ENCODE measurements around the gene MORN5.

Gene MORN5

GRCh38 chr9:122204055-122204454 lies 44.3 kb downstream of the MORN5 start (continued):
- TF ChIP-seq ZNF449 (tag by site-specific recombination; IDR thresholded peaks at IDR 0.05) (no peak), ZNF677 (tag by site-specific recombination; IDR thresholded peaks at IDR 0.05) (no peak), ZNF169 (tag by site-specific recombination; IDR thresholded peaks at IDR 0.05) (no peak)

GRCh38 chr9:122204491-122204890 lies 44.8 kb downstream of the MORN5 start:
- TF ChIP-seq ZNF571 (tag by site-specific recombination; IDR thresholded peaks at IDR 0.05) (no peak), KLF17 (tag by site-specific recombination; IDR thresholded peaks at IDR 0.05) (no peak), INSM2 (tag by site-specific recombination; IDR thresholded peaks at IDR 0.05) (no peak), EGR2 (tag by site-specific recombination; IDR thresholded peaks at IDR 0.05; ENCODE audit: low read depth) (peak; percentile 23; the same call in 1 of the 2 replicates), ZBTB10 (tag by site-specific recombination; IDR thresholded peaks at IDR 0.05) (no peak), ZNF530 (tag by site-specific recombination; IDR thresholded peaks at IDR 0.05; ENCODE audit: low read depth) (no peak)
- Histone ChIP-seq H3K4me1 (ENCODE audit: control insufficient read depth, insufficient read depth, low read length) (no peaks in the 10 kb centered on the region), H3K27ac (ENCODE audit: extremely low read depth, low read depth, low read length) (no peak overlapping the region), H3K36me3 (ENCODE audit: control insufficient read depth in 2 of 2, insufficient read depth in 1 of 2, low read length in 2 of 2) (no peaks in the 10 kb centered on the region), H3K9me3 (ENCODE audit: control insufficient read depth, insufficient read depth, low read depth, low read length) (no peaks in the 10 kb centered on the region), H3K4me3 (ENCODE audit: low read depth, low read length) (no peak overlapping the region)
- POLR2A ChIA-PET, result no interaction called here
- CTCF ChIA-PET, result no interaction called here

GRCh38 chr9:122205176-122205575 lies 45.5 kb downstream of the MORN5 start:
- no peaks in the 10 kb centered on the region for H3K36me3 ChIP-seq (ENCODE audit: control insufficient read depth in 2 of 2, insufficient read depth in 1 of 2, low read length in 2 of 2)
- H3K4me3 ChIP-seq (ENCODE audit: low read depth, low read length), result no peak overlapping the region
- H3K4me1 ChIP-seq (ENCODE audit: control insufficient read depth, insufficient read depth, low read length), result no peaks in the 10 kb centered on the region
- ChIA-PET CTCF (no interaction called here), POLR2A (no interaction called here)
- H3K9me3 ChIP-seq (ENCODE audit: control insufficient read depth, insufficient read depth, low read depth, low read length), result no peaks in the 10 kb centered on the region
- H3K27ac ChIP-seq (ENCODE audit: extremely low read depth, low read depth, low read length), result no peak overlapping the region
- TF ChIP-seq KLF16 (tag by site-specific recombination; IDR thresholded peaks at IDR 0.05) (no peak), ZNF473 (tag by site-specific recombination; IDR thresholded peaks at IDR 0.05) (no peak), ZNF221 (tag by site-specific recombination; IDR thresholded peaks at IDR 0.05; ENCODE audit: borderline replicate concordance) (no peak), ZNF571 (tag by site-specific recombination; IDR thresholded peaks at IDR 0.05) (no peak), ZNF664 (tag by site-specific recombination; IDR thresholded peaks at IDR 0.05) (no peak), ZNF423 (tag by site-specific recombination; IDR thresholded peaks at IDR 0.05) (no peak), HIC1 (tag by site-specific recombination; IDR thresholded peaks at IDR 0.05) (no peak), ZNF112 (tag by site-specific recombination; IDR thresholded peaks at IDR 0.05) (no peak), GFI1B (tag by site-specific recombination; IDR thresholded peaks at IDR 0.05) (no peak), ZNF266 (tag by site-specific recombination; IDR thresholded peaks at IDR 0.05; ENCODE audit: low read depth) (no peak), INSM2 (tag by site-specific recombination; IDR thresholded peaks at IDR 0.05) (no peak), ZNF37A (tag by site-specific recombination; IDR thresholded peaks at IDR 0.05) (no peak), ZNF549 (tag by site-specific recombination; IDR thresholded peaks at IDR 0.05) (no peak), ZNF654 (tag by site-specific recombination; IDR thresholded peaks at IDR 0.05; ENCODE audit: low read depth) (no peak), ZBTB8A (tag by site-specific recombination; IDR thresholded peaks at IDR 0.05) (no peak)

Data from HEK293 (cell line).